ENCODE measurements around the gene KIFC1.

The KIFC1 gene

DNA sequence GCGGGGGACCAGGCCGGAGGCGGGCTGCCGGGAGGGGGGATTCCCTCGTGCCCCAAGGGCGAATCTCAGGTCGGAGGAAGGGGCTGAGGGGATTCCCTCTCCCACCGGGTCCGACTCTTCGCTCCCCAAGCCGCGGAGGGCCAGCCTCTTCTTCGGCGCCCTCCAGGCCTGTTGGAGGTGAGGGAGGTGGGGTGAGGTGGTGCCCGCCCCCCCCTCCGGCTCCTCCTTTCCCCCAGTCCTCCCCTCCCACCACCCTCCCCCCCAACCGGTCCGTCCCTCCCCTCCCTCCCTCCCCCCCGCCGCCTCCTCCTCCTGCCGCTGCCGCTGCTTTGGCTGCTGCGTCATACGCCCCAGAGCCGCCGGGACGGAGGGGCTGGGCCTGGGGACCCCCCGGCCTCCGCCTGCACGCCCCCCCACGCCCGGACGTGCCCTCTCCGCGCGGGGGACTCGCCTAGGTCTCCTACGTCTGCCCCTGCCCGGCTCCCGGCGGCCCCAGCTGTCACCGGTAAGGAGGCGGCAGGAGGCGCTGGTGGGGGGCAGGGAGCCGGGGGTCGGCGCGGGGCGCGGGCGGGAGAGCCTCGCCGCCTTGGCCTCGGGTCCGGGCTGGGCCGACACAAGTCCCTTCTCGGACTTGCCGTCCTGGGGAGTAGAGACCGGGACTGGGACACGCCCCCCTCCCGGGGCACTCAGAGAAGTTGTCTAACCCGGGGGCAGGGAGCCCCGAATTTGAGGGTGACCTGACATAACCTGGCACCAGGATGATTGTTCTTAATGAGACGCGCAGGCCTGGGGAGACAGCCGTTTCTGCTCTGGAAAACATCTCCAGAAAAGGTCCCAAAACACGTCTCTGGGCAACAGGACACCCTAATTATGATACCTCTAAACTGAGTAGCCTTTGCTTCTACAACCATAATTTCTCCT is 19.3 kb downstream of the KIFC1 start, which contains the start of gene PHF1:
Gene PHF1 (plus strand): TSS at position 304 of the 921 bp plus-strand sequence. CDS start 1,250 bp downstream, outside the sequence.
- no peak for DNase-seq (ENCODE audit: low read depth)

DNA sequence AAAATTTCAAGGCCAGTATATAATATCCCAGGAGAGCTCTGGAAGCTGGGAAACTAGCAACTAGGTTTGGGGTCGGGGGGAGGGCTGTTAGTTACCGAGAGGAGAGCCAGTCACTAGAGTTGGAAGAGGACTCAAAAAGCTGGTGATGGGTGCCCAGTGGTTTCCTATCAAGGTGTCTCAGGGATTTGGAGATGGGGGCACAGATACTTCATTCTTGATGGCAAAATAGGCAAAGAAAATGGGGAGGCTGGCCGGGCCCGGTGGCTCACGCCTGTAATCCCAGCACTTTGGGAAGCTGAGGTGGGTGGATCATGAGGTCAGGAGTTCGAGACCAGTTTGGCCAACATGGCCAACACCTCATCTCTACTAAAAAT is 20.0 kb downstream of the KIFC1 start:
- DNase-seq (ENCODE audit: low read depth), result no peak

DNA sequence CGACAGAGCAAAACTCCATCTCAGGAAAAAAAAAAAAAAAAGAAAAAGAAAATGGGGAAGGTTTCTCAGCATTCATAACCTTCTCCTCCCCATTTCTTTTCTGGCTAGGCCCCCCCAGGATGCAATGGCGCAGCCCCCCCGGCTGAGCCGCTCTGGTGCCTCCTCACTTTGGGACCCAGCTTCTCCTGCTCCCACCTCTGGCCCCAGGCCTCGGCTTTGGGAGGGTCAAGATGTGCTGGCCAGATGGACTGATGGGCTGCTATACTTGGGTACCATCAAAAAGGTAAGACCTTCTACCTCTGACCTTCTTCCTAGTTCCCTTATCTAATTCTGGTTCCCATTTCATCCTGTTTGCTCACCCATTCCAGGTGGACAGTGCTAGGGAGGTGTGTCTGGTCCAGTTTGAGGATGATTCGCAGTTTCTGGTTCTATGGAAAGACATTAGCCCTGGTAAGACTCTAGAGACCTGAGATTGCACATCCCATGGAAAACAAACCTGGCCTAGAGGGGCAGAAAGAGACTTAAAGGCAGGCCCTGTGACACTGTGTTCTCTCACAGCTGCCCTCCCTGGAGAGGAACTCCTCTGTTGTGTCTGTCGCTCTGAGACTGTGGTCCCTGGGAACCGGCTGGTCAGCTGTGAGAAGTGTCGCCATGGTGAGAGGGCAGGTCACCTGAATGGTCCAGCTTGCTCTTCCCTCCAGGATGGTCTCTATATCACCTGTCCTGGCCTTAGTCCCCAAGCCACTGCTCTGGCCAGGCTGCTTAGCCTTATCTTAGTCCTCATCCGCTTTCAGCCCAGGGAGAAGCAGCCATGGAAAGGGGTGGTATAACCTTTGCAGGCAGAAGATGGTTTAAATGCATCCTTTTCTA is 20.8 kb downstream of the KIFC1 start:
- DNase-seq (ENCODE audit: low read depth), result no peak

DNA sequence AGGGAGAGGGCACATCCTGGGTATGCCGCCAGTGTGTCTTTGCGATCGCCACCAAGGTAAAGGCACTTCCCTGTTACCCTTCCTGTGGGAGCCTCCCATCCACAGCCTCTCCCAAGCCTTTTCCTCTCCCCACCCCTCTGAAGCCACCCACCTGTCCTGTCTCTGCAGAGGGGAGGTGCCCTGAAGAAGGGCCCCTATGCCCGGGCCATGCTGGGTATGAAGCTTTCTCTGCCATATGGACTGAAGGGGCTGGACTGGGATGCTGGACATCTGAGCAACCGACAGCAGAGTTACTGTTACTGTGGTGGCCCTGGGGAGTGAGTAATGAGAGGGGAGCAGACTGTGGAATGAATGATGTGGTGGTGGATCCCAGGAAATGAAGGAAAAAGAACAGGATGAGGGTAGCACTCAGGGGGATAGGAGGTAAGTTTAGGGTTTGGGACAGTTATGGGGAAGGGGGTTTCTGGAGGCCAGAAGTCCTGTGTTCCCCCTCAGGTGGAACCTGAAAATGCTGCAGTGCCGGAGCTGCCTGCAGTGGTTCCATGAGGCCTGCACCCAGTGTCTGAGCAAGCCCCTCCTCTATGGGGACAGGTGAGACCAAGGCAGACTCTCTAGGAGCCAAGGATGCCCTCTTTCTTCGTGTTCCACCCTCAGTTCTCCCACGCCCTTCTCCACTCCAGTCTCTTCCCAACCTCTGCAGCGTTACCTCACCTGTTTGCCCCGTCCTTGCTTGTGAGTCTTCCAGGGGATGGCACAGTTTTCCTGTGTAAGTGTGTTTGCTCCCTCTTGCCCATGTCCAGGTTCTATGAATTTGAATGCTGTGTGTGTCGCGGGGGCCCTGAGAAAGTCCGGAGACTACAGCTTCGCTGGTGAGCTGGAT is 21.9 kb downstream of the KIFC1 start:
- no peak for DNase-seq (ENCODE audit: low read depth)

DNA sequence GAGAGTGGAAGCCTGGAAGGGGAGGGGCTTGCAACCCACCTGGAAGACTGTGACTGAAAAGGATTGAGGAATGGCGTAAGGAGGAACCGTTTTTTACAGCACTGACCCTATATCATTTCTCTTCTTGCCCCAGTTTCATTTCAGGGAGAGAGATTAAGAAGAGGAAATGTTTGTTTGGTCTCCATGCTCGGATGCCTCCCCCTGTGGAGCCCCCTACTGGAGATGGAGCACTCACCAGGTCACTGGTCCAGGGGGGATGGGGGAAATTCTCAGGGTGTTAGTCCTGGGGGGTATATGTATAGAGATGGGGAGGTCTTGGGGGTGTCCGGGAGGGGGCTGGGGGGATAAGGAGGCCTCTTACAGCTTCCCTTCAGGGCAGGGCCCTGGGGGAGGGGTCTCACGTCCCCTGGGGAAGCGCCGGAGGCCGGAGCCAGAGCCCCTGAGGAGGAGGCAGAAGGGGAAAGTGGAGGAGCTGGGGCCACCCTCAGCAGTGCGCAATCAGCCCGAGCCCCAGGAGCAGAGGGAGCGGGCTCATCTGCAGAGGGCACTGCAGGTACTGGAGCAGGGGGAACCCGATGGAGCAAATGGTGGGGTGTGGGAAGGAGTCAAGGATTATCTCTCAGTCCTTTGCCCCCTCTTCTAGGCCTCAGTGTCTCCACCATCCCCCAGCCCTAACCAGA is 23.1 kb downstream of the KIFC1 start:
- DNase-seq (ENCODE audit: low read depth), result no peak

DNA sequence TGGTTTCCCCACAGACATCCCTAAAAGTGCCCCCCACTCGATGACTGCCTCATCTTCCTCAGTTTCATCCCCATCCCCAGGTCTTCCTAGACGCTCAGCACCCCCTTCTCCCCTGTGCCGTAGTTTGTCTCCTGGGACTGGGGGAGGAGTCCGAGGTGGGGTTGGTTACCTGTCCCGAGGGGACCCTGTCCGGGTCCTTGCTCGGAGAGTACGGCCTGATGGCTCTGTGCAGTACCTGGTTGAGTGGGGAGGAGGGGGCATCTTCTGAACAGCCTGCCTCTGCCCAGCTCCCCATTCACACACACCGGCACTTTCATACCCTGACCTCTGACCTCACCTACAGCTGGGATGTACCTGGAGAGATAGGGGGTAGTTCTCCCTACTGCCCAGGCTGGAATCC is 24.2 kb downstream of the KIFC1 start:
- DNase-seq (ENCODE audit: low read depth), result no peak

DNA sequence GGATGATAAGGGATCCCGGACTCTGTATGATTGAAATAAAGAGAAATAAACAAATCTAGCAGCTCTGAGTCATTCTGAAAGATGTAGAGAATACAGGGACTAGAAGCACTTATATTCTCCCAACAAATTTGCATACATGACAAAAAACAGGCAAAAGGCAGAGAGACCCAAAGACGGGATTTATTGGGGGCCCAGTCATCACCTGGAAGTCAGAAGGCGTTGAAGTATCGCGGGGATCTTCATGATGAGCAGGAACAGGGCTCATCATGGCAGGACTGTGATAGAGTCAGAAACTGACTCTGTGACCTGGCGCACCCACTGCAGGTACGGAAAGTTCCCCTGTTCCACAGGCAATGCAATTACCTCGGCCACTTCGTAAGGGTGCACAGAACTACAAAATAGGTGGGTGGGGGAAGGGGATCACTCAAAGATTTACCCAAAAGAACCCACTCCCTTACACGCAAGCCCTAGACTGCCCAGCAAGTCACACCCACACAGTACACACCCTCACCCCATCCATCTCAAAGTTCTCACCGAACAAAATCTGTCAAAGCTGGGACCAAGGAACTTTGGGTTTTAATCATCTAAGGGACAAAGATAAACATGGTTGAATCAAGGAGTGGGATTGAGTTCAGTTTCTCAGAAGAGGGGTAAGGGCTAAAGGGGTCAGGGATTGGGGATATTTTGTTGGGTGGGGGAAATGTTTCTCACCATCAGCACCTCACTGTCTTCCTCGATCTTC is 24.9 kb downstream of the KIFC1 start:
- no peak for DNase-seq (ENCODE audit: low read depth)

DNA sequence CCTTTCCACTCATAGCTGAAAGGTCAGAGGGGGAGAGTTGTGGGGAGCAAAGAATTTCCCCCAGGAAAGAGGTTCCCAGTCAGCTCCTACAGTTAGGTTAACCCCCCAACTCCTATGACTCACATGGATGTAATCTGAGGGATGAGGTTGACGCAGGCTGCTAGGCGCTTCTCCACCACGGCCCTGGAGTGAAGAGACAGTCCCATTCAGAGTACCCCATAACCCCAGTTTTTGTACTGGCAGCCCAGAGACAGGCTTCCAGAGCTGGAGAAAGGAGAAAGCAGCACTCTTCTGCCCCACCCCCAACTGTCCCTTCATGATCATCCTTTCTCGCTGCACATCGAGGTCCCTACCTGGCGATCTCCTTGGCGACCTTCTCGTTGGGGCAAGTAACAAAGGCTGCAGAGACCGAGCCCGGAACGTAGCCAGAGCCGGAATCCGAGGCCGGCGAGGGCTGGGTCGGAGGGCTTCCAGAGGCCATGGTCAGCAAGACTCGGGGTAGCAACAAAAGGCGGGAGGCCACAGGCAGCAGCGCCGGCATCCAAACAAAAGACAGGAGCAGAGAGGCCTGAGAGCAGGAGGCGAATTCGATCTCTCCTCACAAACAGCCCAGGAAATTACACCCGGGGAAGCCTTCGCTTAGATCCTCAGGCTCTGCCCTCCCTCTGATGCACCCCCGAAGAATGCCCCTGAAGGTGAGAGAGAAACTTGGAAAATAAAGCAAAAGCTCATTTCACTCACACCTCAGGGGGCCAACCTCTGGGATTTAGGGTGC is 25.7 kb downstream of the KIFC1 start:
- DNase-seq (ENCODE audit: low read depth), result no peak

DNA sequence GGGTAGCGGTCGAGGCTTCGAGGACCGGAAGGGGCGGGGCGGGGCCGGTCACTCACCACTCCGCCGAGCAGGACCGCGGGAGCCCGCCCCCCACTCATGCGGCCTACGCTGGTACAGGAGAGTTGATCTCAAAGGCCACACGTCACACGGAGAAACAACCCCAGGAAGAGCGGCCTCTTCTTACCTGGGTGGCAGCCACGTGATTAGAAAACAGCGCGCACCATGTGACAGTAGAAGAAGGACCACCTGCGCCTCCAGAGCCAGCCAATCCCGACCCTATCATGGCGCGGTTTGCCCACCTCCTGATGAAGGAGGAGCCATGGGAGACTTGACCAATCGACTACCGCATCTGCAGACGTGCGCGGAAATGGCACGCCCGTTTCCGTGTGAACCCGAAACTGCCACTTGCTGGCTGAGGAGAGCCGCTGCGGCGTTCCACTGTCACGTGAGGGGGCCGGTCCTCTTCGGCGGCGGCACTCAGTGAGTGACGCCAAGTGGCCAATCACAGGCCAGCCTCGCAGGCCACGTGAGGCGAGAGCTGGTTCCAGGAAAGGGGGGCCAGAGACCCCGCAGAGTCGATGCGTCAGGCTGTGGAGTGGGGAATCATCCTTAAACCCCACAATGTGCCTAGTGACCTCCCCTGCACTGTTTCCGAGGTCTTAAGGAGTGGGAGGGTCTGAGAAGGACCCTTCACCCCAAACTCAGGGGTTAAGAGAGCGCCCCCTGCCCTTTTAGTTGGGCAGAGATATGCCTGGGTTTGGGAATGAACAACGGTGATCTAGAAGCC is 26.5 kb downstream of the KIFC1 start, which contains the start of gene CUTA:
Gene CUTA (minus strand): TSS at position 205 of the 787 bp plus-strand sequence. CDS start 107 bp downstream, at position 98.
- DNase-seq (ENCODE audit: low read depth), result peak; percentile 92

DNA sequence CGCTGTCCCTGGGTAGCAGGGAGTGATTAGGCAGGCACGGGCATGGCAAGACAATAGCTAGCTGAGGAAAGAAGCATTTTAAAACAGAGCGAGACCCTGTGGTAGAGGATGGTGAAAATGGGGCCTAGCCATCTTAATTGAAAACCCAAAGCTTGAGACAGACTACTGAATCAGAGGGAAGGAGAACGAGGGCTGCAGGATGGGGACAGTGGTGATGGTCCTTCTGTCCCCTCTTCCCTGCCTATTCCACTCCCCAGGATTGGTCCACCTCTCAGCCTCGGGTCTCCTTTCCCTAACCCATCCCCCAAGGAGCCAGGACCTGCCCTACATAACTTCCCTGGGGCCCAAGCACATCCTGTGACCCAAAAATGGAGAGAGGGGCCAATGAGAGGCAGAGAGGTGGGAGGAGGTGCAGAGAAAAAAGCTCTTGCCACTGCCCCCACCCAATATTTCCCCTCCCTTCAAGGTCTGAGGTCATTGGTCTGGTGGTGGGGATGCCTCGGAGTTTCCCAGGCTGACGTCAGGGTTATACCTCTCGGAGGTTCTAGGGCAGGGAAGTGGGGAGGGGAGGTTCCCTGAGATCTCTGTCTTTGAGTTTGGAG is 27.2 kb downstream of the KIFC1 start:
- DNase-seq (ENCODE audit: low read depth), result no peak

DNA sequence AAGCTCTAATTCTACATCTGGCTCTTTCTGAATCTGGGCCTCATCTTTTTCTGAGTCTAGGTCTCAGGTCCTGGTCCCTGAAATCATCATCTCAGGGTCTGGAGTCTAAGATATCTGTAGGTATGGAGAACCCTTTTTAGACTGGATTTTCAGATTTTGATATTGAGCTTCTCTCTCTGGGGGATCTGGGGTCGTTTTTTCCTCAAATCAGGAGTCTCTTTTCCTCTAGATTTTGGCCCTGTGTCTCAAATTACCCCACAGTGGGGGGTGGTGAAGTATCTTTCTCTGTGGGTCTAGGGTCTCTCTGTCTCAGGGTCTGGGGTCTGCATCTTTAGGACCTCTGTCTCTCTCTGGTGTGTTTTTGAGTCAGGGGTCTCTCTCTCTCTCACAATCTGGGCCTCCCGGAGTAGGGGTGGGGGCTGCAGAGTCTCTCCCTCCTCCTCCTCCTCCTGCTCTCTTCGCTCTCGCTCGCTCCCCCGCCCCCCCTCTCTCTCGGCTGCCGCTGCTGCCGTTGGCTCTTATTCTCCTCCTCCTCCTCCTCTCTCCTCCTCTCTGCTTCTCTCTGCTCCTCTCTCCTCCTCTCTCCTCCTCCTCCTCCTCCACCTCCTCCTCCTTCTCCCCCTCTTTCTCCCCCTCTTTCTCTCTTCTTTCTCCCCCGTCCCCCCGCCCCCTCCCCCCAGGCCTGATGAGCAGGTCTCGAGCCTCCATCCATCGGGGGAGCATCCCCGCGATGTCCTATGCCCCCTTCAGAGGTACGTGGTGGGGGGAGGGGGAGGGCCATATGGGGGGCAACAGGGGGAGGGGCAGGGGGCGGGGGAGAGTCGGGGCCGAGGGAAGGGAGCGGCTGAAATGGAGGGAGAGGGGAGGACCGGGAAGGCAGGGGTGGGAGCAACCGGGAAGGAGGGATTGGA is 28.2 kb downstream of the KIFC1 start, which contains the start of gene SYNGAP1:
Gene SYNGAP1 (plus strand): TSS at position 486 of the 911 bp plus-strand sequence. CDS start 200 bp downstream, at position 686.
- DNase-seq (ENCODE audit: low read depth), result no peak

DNA sequence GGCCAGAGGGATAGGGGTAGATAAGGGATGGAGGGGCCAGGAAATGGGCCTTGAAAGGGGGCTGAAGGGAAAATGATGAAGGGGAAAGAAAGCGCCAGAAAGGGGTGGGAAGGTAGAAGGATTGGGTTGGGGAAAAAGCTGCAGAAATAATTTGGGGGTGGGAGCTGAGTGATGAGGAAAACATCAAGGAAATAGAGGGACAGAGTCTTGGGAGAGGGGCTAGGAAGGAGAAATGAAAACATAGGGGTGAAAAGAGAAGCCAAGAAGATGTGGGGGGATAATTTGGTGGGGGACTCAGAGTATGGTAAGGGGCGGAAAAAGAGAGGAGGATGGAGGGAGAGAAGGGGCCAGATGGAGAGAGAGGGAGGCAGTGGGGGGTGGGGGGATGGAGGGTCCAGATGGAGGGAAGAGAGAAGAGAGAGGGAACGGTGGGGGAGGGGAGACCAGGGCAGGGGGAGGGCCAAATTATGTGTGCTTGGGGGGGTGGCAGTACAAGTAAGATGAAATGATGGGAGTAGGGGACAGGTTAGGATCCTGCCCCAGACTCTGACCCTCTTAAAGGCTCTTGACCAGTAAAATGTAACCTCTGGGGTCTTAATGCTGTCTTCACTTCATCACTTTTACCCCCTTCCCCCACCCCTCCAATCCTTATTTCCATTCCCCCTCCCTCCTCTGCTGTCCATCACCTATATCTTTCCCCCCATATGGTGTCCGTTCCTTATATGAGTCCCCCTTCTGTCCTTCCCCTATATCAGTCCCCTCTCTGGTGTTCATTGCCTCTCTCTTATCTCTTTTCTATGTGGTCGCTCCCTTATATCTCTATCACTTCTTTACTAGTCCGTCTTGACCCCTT is 29.1 kb downstream of the KIFC1 start:
- no peak for DNase-seq (ENCODE audit: low read depth)

DNA sequence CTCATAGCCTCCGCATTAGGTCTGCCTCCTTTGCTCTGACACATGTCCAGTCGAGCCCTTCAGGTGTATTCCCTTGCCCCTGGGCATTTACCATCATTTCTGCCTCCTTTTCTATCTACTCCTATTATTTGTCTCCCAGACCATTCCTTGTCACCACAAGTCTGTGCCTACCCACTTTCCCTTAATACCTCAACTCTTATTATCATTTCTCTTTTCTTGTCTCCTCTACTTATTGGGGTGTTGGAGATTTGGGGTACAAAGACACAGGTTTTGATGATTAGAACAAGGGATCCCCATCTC is 29.7 kb downstream of the KIFC1 start:
- no peak for DNase-seq (ENCODE audit: low read depth)

DNA sequence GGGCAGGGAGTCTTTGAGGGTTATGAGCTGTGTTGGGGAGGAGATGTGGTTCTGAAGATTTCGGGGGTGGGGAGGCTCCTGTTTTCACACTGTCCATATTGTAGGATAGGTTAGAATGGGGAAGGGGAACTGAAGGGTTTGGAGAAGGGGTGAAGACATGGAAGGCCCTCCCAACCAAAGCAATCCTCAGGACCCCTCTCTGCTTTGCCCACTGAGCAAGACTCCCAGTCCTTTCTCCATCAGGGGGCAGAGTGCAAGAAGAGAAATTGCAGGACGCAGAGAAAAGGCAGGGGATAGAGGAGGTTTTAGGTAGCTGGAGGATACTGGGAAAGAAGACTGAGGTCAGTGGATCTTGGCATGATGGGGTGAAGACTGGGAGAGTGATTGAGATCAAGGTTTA is 32.2 kb downstream of the KIFC1 start:
- no peak for DNase-seq (ENCODE audit: low read depth)

DNA sequence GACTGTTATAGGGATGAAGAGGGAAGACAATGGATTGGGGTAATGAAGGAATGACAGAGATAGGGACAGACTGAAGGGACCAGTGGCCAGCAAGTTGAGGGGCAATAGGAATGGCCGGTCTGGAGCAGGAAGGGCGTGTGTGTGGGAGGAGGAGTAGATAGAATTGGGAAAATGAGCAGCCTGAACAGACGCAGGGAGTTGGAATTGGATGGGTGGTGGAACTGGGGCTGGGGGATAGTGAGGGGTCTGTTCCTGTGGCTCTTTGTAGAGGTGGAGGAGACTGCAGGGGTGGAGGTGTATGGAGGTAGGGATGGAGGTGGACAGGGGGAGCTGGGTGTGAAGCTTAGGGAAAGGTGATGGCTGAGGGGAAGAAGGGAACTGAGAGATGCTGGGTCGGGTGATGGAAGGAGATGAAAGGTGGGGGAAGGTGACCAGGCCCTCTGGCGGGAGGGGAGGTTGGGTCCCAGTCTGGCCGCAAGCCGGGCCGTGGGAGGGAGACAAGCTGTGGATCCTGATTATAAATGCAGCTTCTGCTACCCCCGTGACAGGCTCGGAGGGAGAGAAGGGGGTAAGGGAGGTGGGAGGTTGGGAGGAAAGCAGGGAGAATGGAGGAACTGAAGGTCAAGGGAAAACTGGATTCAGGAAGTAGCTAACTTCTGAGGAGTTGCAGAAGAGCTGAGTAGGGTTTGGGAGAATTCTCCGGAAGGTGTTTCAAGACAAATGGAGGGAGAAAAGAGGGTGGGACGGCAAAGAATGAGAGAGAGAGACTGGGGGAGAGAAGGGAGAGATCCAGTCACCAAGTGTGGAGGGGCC is 33.4 kb downstream of the KIFC1 start:
- DNase-seq (ENCODE audit: low read depth), result no peak

Data from stimulated activated CD8-positive, alpha-beta memory T cell treated with anti-CD3 and anti-CD28 coated beads, Interleukin-15, amount 100 ng/mL, for 24 hours (primary cell).